Activated CD8-positive, alpha-beta T cell treated with anti-CD3 and anti-CD28 coated beads, Interleukin-2, amount 10 ng/mL, durations not matched to agents 7 days and 5 days (primary cell): Measurements from ENCODE around the gene RIPOR1. TPM values are rescaled to one million over a fixed set of nuclear protein-coding genes. Genes with fewer than 3 reads are reported as not detected.
A peak's percentile ranks its signal among the peaks of the same experiment; 100 is the strongest.

ENCODE experiments used
- ATAC-seq: fragments of 150-1000 bp; cut with Tn5 transposase; one replicate; pipeline ENCODE4 v1.10.0; 2021; ENCODE audit warnings: moderate library complexity
- CTCF ChIA-PET: fragments of 350-600 bp; sonication (Branson Sonifier 250); formaldehyde crosslinking; loops from one replicate; lab custom pipeline; 2021; ENCODE audit warnings: antibody characterized with exemption; lab: Charles Lee
- POLR2A ChIA-PET: fragments of 350-600 bp; sonication (Branson Sonifier 250); formaldehyde crosslinking; loops from one replicate; lab custom pipeline; 2021; ENCODE audit warnings: antibody characterized with exemption; lab: Charles Lee
- DNase-seq: peaks from one replicate; pipeline ENCODE4 v3.0.0-alpha.2; 2020
- H3K27ac Mint-ChIP-seq: one replicate; pipeline ENCODE4 v1.8.0; 2021; ENCODE audit warnings: mild to moderate bottlenecking, mixed read lengths
- H3K27me3 Mint-ChIP-seq: one replicate; pipeline ENCODE4 v1.8.0; 2021; ENCODE audit warnings: low read depth, mixed read lengths
- H3K36me3 Mint-ChIP-seq: one replicate; pipeline ENCODE4 v1.8.0; 2021; ENCODE audit warnings: low read depth, mixed read lengths
- H3K4me1 Mint-ChIP-seq: one replicate; pipeline ENCODE4 v1.8.0; 2021; ENCODE audit warnings: low read depth, mixed read lengths
- H3K4me3 Mint-ChIP-seq: one replicate; pipeline ENCODE4 v1.8.0; 2021; ENCODE audit warnings: mild to moderate bottlenecking, mixed read lengths
- H3K9me3 Mint-ChIP-seq: one replicate; pipeline ENCODE4 v1.8.0; 2022; ENCODE audit warnings: mixed read lengths; ENCODE audit not compliant: insufficient read depth
- total RNA-seq, 2 experiments: library from RNA; stranded (reverse); gene quantifications; one replicate each; pipeline ENCODE4 v1.2.3, GENCODE V29; 2021

Gene RIPOR1
- total RNA-seq, 2 experiments from 2014 or later: 10.6 to 13.7 TPM

- POLR2A ChIA-PET: interaction anchor here (1.6 kb wide), 1 partner anchor 9 kb away, joined by 8 read pairs; the partner anchor contains the start of gene CTCF
- H3K27me3 Mint-ChIP-seq: no peaks in the 10 kb centered on the region
- H3K36me3 Mint-ChIP-seq: peaks cover 50% of the 10 kb centered on the region
- no peak for ATAC-seq
- CTCF ChIA-PET: interaction anchor here (1.3 to 2.6 kb wide), 5 partner anchors 10 to 73 kb away, joined by 4 to 12 read pairs (median 4); partner anchors contain the start of genes CARMIL2 and CTCF
- peaks cover 6% of the 10 kb centered on the region for H3K4me1 Mint-ChIP-seq
- peak overlapping the region; percentile 34 for H3K27ac Mint-ChIP-seq
- H3K4me3 Mint-ChIP-seq: no peak overlapping the region
- H3K9me3 Mint-ChIP-seq: no peaks in the 10 kb centered on the region
- DNase-seq: no peak
Measured at GRCh38 chr16:67571981-67572431, 43.4 kb downstream of the RIPOR1 start.

- ChIA-PET CTCF (interaction anchor here (0.8 to 1.8 kb wide), 4 partner anchors 18 to 87 kb away, joined by 3 to 5 read pairs (median 4); partner anchors contain the start of gene CTCF), POLR2A (no interaction called here)
- Mint-ChIP-seq H3K36me3 (peaks cover 31% of the 10 kb centered on the region), H3K4me3 (no peak overlapping the region), H3K4me1 (no peaks in the 10 kb centered on the region), H3K9me3 (no peaks in the 10 kb centered on the region), H3K27me3 (no peaks in the 10 kb centered on the region), H3K27ac (no peak overlapping the region)
- ATAC-seq: no peak
- no peak for DNase-seq
Measured at GRCh38 chr16:67579686-67580085, 51.1 kb downstream of the RIPOR1 start.

- no peaks in the 10 kb centered on the region for H3K9me3 Mint-ChIP-seq
- ChIA-PET POLR2A (no interaction called here), CTCF (no interaction called here)
- no peak overlapping the region for H3K4me3 Mint-ChIP-seq
- H3K27ac Mint-ChIP-seq: no peak overlapping the region
- H3K4me1 Mint-ChIP-seq: no peaks in the 10 kb centered on the region
- H3K36me3 Mint-ChIP-seq: peaks cover 27% of the 10 kb centered on the region
- ATAC-seq (no peak), DNase-seq (no peak)
- no peaks in the 10 kb centered on the region for H3K27me3 Mint-ChIP-seq
Measured at GRCh38 chr16:67580202-67580601, 51.6 kb downstream of the RIPOR1 start.

GRCh38 chr16:67593288-67593687, 64.7 kb downstream of the RIPOR1 start:
- Mint-ChIP-seq H3K4me1 (peaks cover 21% of the 10 kb centered on the region), H3K4me3 (no peak overlapping the region), H3K9me3 (no peaks in the 10 kb centered on the region), H3K36me3 (peaks cover 25% of the 10 kb centered on the region), H3K27ac (no peak overlapping the region), H3K27me3 (no peaks in the 10 kb centered on the region)
- DNase-seq (no peak), ATAC-seq (no peak)
- ChIA-PET POLR2A (interaction anchor here (0.6 kb wide), 1 partner anchor 99 kb away, joined by 3 read pairs; no protein-coding TSS in a partner anchor), CTCF (interaction anchor here (0.9 to 1.8 kb wide), 3 partner anchors 14 to 72 kb away, joined by 3 to 7 read pairs (median 3); no protein-coding TSS in a partner anchor)

GRCh38 chr16:67593701-67594100, 65.1 kb downstream of the RIPOR1 start:
- H3K27me3 Mint-ChIP-seq: no peaks in the 10 kb centered on the region
- peaks cover 25% of the 10 kb centered on the region for H3K36me3 Mint-ChIP-seq
- no peak overlapping the region for H3K27ac Mint-ChIP-seq
- no peaks in the 10 kb centered on the region for H3K9me3 Mint-ChIP-seq
- peaks cover 21% of the 10 kb centered on the region for H3K4me1 Mint-ChIP-seq
- no peak overlapping the region for H3K4me3 Mint-ChIP-seq
- no peak for DNase-seq
- no peak for ATAC-seq
- CTCF ChIA-PET: interaction anchor here (0.9 to 1.8 kb wide), 3 partner anchors 14 to 72 kb away, joined by 3 to 7 read pairs (median 3); no protein-coding TSS in a partner anchor
- POLR2A ChIA-PET: interaction anchor here (0.6 kb wide), 1 partner anchor 98 kb away, joined by 3 read pairs; no protein-coding TSS in a partner anchor

GRCh38 chr16:67594256-67594915, 65.8 kb downstream of the RIPOR1 start:
- Mint-ChIP-seq H3K27ac (peak overlapping the region; percentile 68), H3K9me3 (no peaks in the 10 kb centered on the region), H3K27me3 (no peaks in the 10 kb centered on the region), H3K4me1 (peaks cover 21% of the 10 kb centered on the region), H3K36me3 (peaks cover 22% of the 10 kb centered on the region), H3K4me3 (no peak overlapping the region)
- ATAC-seq (no peak), DNase-seq (no peak)
- CTCF ChIA-PET: interaction anchor here (0.8 to 2.5 kb wide), 7 partner anchors 9 to 74 kb away, joined by 3 to 15 read pairs (median 4); no protein-coding TSS in a partner anchor
- POLR2A ChIA-PET: no interaction called here

- no peak for ATAC-seq
- no peak overlapping the region for H3K4me3 Mint-ChIP-seq
- CTCF ChIA-PET: interaction anchor here (0.8 to 2.5 kb wide), 6 partner anchors 10 to 74 kb away, joined by 3 to 15 read pairs (median 4); no protein-coding TSS in a partner anchor
Measured at GRCh38 chr16:67594956-67595355, 66.3 kb downstream of the RIPOR1 start.

More at GRCh38 chr16:67594956-67595355, 66.3 kb downstream of the RIPOR1 start:
- no peaks in the 10 kb centered on the region for H3K9me3 Mint-ChIP-seq
- DNase-seq: no peak
- peak overlapping the region; percentile 5 for H3K27ac Mint-ChIP-seq
- H3K27me3 Mint-ChIP-seq: no peaks in the 10 kb centered on the region
- POLR2A ChIA-PET: interaction anchor here (0.6 kb wide), 1 partner anchor 1745 kb away, joined by 3 read pairs; no protein-coding TSS in a partner anchor
- peaks cover 25% of the 10 kb centered on the region for H3K4me1 Mint-ChIP-seq
- H3K36me3 Mint-ChIP-seq: peaks cover 18% of the 10 kb centered on the region

Other genes with a start within 250 kb of the RIPOR1 start
- 10 to 100 TPM; 13.6 to 16.3 TPM for gene PLEKHG4, start 249.3 kb upstream of the RIPOR1 start, total RNA-seq
- 1 to 10 TPM in 1 of 2 experiments, under 1 TPM in 1; 0.65 to 1.1 TPM for gene KCTD19, start 202.1 kb upstream of the RIPOR1 start, total RNA-seq
- gene LRRC36, start 202.0 kb upstream of the RIPOR1 start, total RNA-seq: not detected
- not detected for gene TPPP3, start 135.3 kb upstream of the RIPOR1 start, total RNA-seq
- under 1 TPM in 1 of 2 experiments, not detected in 1; 0.26 TPM for gene ZDHHC1, start 112.4 kb upstream of the RIPOR1 start, total RNA-seq
- not detected for gene HSD11B2, start 97.7 kb upstream of the RIPOR1 start, total RNA-seq
- 10 to 100 TPM; 52.7 to 58.1 TPM for gene ATP6V0D1, start 47.7 kb upstream of the RIPOR1 start, total RNA-seq
- gene AGRP, start 45.3 kb upstream of the RIPOR1 start, total RNA-seq: not detected
- gene CTCF, start 33.7 kb downstream of the RIPOR1 start, total RNA-seq: 10 to 100 TPM; 77.4 to 79.8 TPM
- gene CARMIL2, start 116.3 kb downstream of the RIPOR1 start, total RNA-seq: 100 to 1,000 TPM; 192 to 196 TPM
- gene ACD, start 131.4 kb downstream of the RIPOR1 start, total RNA-seq: 10 to 100 TPM; 51.4 to 51.6 TPM
- 10 to 100 TPM; 13.2 to 14.7 TPM for gene PARD6A, start 132.1 kb downstream of the RIPOR1 start, total RNA-seq
- gene ENKD1, start 137.9 kb downstream of the RIPOR1 start, total RNA-seq: 1 to 10 TPM; 7.0 TPM
- 1 to 10 TPM; 2.3 to 2.5 TPM for gene C16orf86, start 138.0 kb downstream of the RIPOR1 start, total RNA-seq
- gene GFOD2, start 190.5 kb downstream of the RIPOR1 start, total RNA-seq: 10 to 100 TPM; 12.5 to 14.0 TPM